HEK293 (cell line): ENCODE results near the gene PLEKHO2.

Experiments used
- CTCF ChIA-PET: fragments of 350-600 bp; formaldehyde crosslinking; extraction: SDS; loops from one replicate; lab custom pipeline; 2021; ENCODE audit warnings: antibody characterized with exemption; lab: Yijun Ruan, JAX
- POLR2A ChIA-PET: fragments of 300-600 bp; formaldehyde crosslinking; extraction: SDS; loops from one replicate; lab custom pipeline; 2020; ENCODE audit warnings: antibody characterized with exemption, inconsistent platforms; lab: Yijun Ruan, JAX
- H3K27ac ChIP-seq: fragments of 200-500 bp; sonication (Bioruptor generic); 2 replicates; pipeline ENCODE4 v1.5.1; 2014; ENCODE audit warnings: low read depth, low read length, control low read depth, inconsistent platforms; ENCODE audit errors: extremely low read depth
- H3K36me3 ChIP-seq, 2 experiments: fragments of 200-500 bp in 1 of 2; sonication (Bioruptor generic) in 1 of 2; 1 replicate in 1 of 2; 2 replicates in 1 of 2; pipeline ENCODE4 v1.5.1; 2014 to 2017; ENCODE audit warnings: inconsistent platforms in 2 of 2, low read length in 2 of 2; ENCODE audit not compliant: control insufficient read depth in 2 of 2, insufficient read depth in 1 of 2
- H3K4me1 ChIP-seq: fragments of 200-500 bp; sonication (Bioruptor generic); 2 replicates; pipeline ENCODE4 v1.5.1; 2014; ENCODE audit warnings: mild to moderate bottlenecking, low read length, inconsistent platforms; ENCODE audit not compliant: control insufficient read depth, insufficient read depth
- H3K4me3 ChIP-seq: 2 replicates; pipeline ENCODE4 v1.5.1; 2011; ENCODE audit warnings: low read depth, mild to moderate bottlenecking, control low read depth, low read length, moderate library complexity
- H3K9me3 ChIP-seq: fragments of 200-500 bp; sonication (Bioruptor generic); 2 replicates; pipeline ENCODE4 v1.5.1; 2014; ENCODE audit warnings: low read depth, low read length, inconsistent platforms; ENCODE audit not compliant: control insufficient read depth, insufficient read depth
- GLIS1 ChIP-seq: fragments of 450-650 bp; formaldehyde crosslinking; IDR thresholded peaks from 2 replicates; pipeline ENCODE4 v1.5.1; 2016; ENCODE audit warnings: missing biosample characterization, missing genetic modification characterization
- KLF1 ChIP-seq: fragments of 450-650 bp; formaldehyde crosslinking; IDR thresholded peaks from 2 replicates; pipeline ENCODE4 v1.5.1; 2016; ENCODE audit warnings: missing biosample characterization, missing genetic modification characterization
- KLF10 ChIP-seq: fragments of 450-650 bp; IDR thresholded peaks from 2 replicates; pipeline ENCODE4 v1.5.1; 2018; ENCODE audit warnings: missing biosample characterization, mild to moderate bottlenecking, missing genetic modification characterization
- MZF1 ChIP-seq: fragments of 450-650 bp; formaldehyde crosslinking; IDR thresholded peaks from 2 replicates; pipeline ENCODE4 v1.5.1; 2017; ENCODE audit warnings: missing biosample characterization, missing genetic modification characterization, borderline replicate concordance
- SCRT2 ChIP-seq: fragments of 450-650 bp; formaldehyde crosslinking; IDR thresholded peaks from 2 replicates; pipeline ENCODE4 v1.5.1; 2016; ENCODE audit warnings: missing biosample characterization, missing genetic modification characterization
- ZNF169 ChIP-seq: fragments of 450-650 bp; formaldehyde crosslinking; IDR thresholded peaks from 2 replicates; pipeline ENCODE4 v1.5.1; 2016; ENCODE audit warnings: missing biosample characterization, missing genetic modification characterization
- ZNF211 ChIP-seq: fragments of 450-650 bp; formaldehyde crosslinking; IDR thresholded peaks from 2 replicates; pipeline ENCODE4 v1.5.1; 2016; ENCODE audit warnings: low read depth, missing biosample characterization, missing genetic modification characterization
- ZNF248 ChIP-seq: fragments of 450-650 bp; formaldehyde crosslinking; IDR thresholded peaks from 2 replicates; pipeline ENCODE4 v1.5.1; 2017; ENCODE audit warnings: missing biosample characterization, missing genetic modification characterization
- ZNF324 ChIP-seq: fragments of 450-650 bp; formaldehyde crosslinking; IDR thresholded peaks from 2 replicates; pipeline ENCODE4 v1.5.1; 2016; ENCODE audit warnings: missing biosample characterization, missing genetic modification characterization
- ZNF335 ChIP-seq: fragments of 450-650 bp; formaldehyde crosslinking; conservative IDR thresholded peaks from 2 replicates; pipeline ENCODE4 v1.5.1; 2016; ENCODE audit warnings: missing biosample characterization, missing genetic modification characterization
- ZNF514 ChIP-seq: fragments of 450-650 bp; formaldehyde crosslinking; IDR thresholded peaks from 2 replicates; pipeline ENCODE4 v1.5.1; 2016; ENCODE audit warnings: missing biosample characterization, missing genetic modification characterization
- ZNF549 ChIP-seq: fragments of 450-650 bp; IDR thresholded peaks from 2 replicates; pipeline ENCODE4 v1.5.1; 2018; ENCODE audit warnings: missing biosample characterization, missing genetic modification characterization, mild to moderate bottlenecking, inconsistent platforms, moderate library complexity
- ZNF561 ChIP-seq: fragments of 450-650 bp; IDR thresholded peaks from 2 replicates; pipeline ENCODE4 v1.5.1; 2018; ENCODE audit warnings: missing biosample characterization, missing genetic modification characterization, borderline replicate concordance
- ZNF629 ChIP-seq: fragments of 450-650 bp; formaldehyde crosslinking; IDR thresholded peaks from 2 replicates; pipeline ENCODE4 v1.5.1; 2017; ENCODE audit warnings: missing biosample characterization, missing genetic modification characterization
- ZNF677 ChIP-seq: fragments of 450-650 bp; IDR thresholded peaks from 2 replicates; pipeline ENCODE4 v1.5.0; 2018; ENCODE audit warnings: missing biosample characterization, mild to moderate bottlenecking, missing genetic modification characterization, moderate library complexity
- ZNF777 ChIP-seq: fragments of 450-650 bp; formaldehyde crosslinking; IDR thresholded peaks from 2 replicates; pipeline ENCODE4 v1.5.1; 2017; ENCODE audit warnings: missing biosample characterization, missing genetic modification characterization, borderline replicate concordance
- ZNF791 ChIP-seq: fragments of 450-650 bp; formaldehyde crosslinking; IDR thresholded peaks from 2 replicates; pipeline ENCODE4 v1.5.1; 2016; ENCODE audit warnings: missing biosample characterization, missing genetic modification characterization
- ZNF837 ChIP-seq: fragments of 450-650 bp; formaldehyde crosslinking; IDR thresholded peaks from 2 replicates; pipeline ENCODE4 v1.5.1; 2016; ENCODE audit warnings: missing biosample characterization, missing genetic modification characterization
- TF ChIP-seq, protein P1 (sequence below): fragments of 450-650 bp; formaldehyde crosslinking; IDR thresholded peaks from 2 replicates; pipeline ENCODE4 v1.5.1; 2016; ENCODE audit warnings: missing biosample characterization, missing genetic modification characterization, borderline replicate concordance
- TF ChIP-seq, protein P2 (sequence below): fragments of 450-650 bp; formaldehyde crosslinking; conservative IDR thresholded peaks from 2 replicates; pipeline ENCODE4 v1.5.1; 2016; ENCODE audit warnings: low read depth, missing biosample characterization, missing genetic modification characterization
- TF ChIP-seq, protein P3 (sequence below): fragments of 450-650 bp; formaldehyde crosslinking; IDR thresholded peaks from 2 replicates; pipeline ENCODE4 v1.5.0; 2017; ENCODE audit warnings: missing biosample characterization, missing genetic modification characterization, borderline replicate concordance
- TF ChIP-seq, protein P4 (sequence below): fragments of 450-650 bp; formaldehyde crosslinking; IDR thresholded peaks from 2 replicates; pipeline ENCODE4 v1.5.1; 2016; ENCODE audit warnings: missing biosample characterization, missing genetic modification characterization

The PLEKHO2 gene

DNA sequence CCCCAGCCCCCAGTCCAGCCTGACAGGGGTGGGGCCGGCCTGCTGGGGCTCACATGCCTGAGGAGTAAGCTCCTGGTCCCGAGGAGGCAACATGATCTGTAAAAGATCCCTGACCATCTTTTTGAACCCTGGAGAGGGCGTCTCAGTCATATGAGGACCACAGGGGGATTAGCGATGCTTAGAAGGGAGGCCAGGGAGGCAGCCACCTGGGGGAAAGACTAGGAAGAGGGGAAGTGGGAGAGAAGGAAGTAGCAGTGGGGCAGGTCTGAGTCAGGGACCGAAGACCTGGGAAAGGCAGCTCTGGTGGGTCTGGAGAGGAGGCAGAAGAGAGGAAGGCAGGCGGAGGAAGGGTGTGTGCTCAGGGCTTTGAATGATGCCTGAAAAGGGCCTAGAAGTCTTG lies 35.2 kb upstream of the PLEKHO2 start:
- POLR2A ChIA-PET, result no interaction called here
- CTCF ChIA-PET, result interaction anchor here (0.9 kb wide), 1 partner anchor 78 kb away, joined by 3 read pairs; no protein-coding TSS in a partner anchor
- H3K4me3 ChIP-seq, result no peak overlapping the region
- no peaks in the 10 kb centered on the region for H3K9me3 ChIP-seq
- no peaks in the 10 kb centered on the region for H3K4me1 ChIP-seq
- H3K27ac ChIP-seq, result no peak overlapping the region
- no peaks in the 10 kb centered on the region for H3K36me3 ChIP-seq
- TF ChIP-seq GLIS1 (tag by site-specific recombination), result 0 out of 2 replicates have a peak, but pooled peaks have one; percentile 5
- no peak for TF ChIP-seq ZNF561
- TF ChIP-seq, protein P1, sequence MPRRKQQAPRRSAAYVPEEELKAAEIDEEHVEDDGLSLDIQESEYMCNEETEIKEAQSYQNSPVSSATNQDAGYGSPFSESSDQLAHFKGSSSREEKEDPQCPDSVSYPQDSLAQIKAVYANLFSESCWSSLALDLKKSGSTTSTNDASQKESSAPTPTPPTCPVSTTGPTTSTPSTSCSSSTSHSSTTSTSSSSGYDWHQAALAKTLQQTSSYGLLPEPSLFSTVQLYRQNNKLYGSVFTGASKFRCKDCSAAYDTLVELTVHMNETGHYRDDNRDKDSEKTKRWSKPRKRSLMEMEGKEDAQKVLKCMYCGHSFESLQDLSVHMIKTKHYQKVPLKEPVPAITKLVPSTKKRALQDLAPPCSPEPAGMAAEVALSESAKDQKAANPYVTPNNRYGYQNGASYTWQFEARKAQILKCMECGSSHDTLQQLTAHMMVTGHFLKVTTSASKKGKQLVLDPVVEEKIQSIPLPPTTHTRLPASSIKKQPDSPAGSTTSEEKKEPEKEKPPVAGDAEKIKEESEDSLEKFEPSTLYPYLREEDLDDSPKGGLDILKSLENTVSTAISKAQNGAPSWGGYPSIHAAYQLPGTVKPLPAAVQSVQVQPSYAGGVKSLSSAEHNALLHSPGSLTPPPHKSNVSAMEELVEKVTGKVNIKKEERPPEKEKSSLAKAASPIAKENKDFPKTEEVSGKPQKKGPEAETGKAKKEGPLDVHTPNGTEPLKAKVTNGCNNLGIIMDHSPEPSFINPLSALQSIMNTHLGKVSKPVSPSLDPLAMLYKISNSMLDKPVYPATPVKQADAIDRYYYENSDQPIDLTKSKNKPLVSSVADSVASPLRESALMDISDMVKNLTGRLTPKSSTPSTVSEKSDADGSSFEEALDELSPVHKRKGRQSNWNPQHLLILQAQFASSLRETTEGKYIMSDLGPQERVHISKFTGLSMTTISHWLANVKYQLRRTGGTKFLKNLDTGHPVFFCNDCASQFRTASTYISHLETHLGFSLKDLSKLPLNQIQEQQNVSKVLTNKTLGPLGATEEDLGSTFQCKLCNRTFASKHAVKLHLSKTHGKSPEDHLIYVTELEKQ (tag by site-specific recombination), result no peak

DNA sequence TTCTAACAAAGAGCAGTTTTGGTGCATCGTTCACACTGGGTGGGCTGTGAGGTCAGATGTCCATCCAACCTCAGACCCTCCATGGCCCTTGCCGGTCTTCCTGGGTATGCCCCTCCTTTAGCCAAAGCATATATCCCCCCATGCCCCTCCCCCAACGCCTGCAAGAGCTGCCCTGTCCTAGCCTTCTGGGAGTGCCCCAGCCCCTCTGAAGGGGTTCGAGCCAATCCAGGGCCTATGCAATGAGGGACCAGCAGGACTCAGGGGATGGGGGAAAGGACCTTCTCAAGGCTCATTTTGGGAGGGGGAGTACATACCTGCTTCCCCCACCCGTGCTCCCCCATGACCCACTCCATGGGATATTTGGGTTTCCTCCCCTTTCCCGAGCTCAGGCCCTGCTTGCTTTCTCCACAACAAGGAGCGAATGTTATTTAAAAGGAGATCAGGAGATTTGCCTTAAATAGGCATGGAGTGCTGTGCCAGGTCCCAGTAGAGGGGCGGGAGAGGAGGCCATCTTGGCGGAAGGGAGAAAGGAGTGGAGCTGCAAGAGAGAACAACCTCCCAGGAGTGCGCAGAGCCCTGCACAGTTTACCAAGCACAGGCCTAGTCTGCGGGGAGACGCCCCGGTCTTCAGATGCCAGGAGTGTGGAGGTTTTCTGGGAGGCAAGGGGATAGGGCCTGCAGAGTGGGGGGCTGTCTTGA lies 34.5 kb upstream of the PLEKHO2 start:
- POLR2A ChIA-PET, result interaction anchor here (0.8 kb wide), 1 partner anchor 18 kb away, joined by 3 read pairs; the partner anchor contains the start of gene PIF1
- CTCF ChIA-PET, result no interaction called here
- TF ChIP-seq ZNF677 (no peak), ZNF324 (no peak), ZNF629 (tag by site-specific recombination) (no peak), ZNF837 (no peak), KLF1 (tag by site-specific recombination) (no peak), ZNF248 (tag by site-specific recombination) (no peak), ZNF169 (tag by site-specific recombination) (no peak), ZNF777 (tag by site-specific recombination) (no peak), GLIS1 (tag by site-specific recombination) (no peak), MZF1 (no peak), KLF10 (tag by site-specific recombination) (no peak), ZNF549 (no peak), SCRT2 (tag by site-specific recombination) (no peak), ZNF514 (tag by site-specific recombination) (no peak), ZNF791 (no peak), ZNF335 (tag by site-specific recombination) (no peak), ZNF211 (no peak)
- TF ChIP-seq, protein P2, sequence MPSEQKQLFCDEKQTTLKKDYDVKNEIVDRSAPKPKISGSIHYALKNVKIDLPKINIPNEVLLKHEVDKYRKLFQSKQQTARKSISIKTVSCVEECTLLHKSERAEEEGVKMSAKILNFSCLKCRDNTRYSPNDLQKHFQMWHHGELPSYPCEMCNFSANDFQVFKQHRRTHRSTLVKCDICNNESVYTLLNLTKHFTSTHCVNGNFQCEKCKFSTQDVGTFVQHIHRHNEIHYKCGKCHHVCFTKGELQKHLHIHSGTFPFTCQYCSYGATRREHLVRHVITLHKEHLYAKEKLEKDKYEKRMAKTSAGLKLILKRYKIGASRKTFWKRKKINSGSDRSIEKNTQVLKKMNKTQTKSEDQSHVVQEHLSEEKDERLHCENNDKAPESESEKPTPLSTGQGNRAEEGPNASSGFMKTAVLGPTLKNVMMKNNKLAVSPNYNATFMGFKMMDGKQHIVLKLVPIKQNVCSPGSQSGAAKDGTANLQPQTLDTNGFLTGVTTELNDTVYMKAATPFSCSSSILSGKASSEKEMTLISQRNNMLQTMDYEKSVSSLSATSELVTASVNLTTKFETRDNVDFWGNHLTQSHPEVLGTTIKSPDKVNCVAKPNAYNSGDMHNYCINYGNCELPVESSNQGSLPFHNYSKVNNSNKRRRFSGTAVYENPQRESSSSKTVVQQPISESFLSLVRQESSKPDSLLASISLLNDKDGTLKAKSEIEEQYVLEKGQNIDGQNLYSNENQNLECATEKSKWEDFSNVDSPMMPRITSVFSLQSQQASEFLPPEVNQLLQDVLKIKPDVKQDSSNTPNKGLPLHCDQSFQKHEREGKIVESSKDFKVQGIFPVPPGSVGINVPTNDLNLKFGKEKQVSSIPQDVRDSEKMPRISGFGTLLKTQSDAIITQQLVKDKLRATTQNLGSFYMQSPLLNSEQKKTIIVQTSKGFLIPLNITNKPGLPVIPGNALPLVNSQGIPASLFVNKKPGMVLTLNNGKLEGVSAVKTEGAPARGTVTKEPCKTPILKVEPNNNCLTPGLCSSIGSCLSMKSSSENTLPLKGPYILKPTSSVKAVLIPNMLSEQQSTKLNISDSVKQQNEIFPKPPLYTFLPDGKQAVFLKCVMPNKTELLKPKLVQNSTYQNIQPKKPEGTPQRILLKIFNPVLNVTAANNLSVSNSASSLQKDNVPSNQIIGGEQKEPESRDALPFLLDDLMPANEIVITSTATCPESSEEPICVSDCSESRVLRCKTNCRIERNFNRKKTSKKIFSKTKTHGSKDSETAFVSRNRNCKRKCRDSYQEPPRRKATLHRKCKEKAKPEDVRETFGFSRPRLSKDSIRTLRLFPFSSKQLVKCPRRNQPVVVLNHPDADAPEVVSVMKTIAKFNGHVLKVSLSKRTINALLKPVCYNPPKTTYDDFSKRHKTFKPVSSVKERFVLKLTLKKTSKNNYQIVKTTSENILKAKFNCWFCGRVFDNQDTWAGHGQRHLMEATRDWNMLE, result no peak
- TF ChIP-seq, protein P3, sequence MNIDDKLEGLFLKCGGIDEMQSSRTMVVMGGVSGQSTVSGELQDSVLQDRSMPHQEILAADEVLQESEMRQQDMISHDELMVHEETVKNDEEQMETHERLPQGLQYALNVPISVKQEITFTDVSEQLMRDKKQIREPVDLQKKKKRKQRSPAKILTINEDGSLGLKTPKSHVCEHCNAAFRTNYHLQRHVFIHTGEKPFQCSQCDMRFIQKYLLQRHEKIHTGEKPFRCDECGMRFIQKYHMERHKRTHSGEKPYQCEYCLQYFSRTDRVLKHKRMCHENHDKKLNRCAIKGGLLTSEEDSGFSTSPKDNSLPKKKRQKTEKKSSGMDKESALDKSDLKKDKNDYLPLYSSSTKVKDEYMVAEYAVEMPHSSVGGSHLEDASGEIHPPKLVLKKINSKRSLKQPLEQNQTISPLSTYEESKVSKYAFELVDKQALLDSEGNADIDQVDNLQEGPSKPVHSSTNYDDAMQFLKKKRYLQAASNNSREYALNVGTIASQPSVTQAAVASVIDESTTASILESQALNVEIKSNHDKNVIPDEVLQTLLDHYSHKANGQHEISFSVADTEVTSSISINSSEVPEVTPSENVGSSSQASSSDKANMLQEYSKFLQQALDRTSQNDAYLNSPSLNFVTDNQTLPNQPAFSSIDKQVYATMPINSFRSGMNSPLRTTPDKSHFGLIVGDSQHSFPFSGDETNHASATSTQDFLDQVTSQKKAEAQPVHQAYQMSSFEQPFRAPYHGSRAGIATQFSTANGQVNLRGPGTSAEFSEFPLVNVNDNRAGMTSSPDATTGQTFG (tag by site-specific recombination), result no peak
- TF ChIP-seq, protein P4, sequence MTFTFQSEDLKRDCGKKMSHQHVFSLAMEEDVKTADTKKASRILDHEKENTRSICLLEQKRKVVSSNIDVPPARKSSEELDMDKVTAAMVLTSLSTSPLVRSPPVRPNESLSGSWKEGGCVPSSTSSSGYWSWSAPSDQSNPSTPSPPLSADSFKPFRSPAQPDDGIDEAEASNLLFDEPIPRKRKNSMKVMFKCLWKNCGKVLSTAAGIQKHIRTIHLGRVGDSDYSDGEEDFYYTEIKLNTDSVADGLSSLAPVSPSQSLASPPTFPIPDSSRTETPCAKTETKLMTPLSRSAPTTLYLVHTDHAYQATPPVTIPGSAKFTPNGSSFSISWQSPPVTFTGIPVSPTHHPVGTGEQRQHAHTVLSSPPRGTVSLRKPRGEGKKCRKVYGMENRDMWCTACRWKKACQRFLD (tag by site-specific recombination), result no peak

More for the DNA sequence above, 34.5 kb upstream of the PLEKHO2 start:
- Histone ChIP-seq H3K27ac (no peak overlapping the region), H3K4me1 (no peaks in the 10 kb centered on the region), H3K36me3 (no peaks in the 10 kb centered on the region), H3K9me3 (no peaks in the 10 kb centered on the region), H3K4me3 (no peak overlapping the region)
